Measurements from ENCODE around the gene EFR3B.

- TF ChIP-seq POLR2AphosphoS5 (IDR thresholded peaks at IDR 0.05; ENCODE audit: low read depth, low read length) (no peak), POLR2A (IDR thresholded peaks at IDR 0.05; ENCODE audit: low read depth, low read length) (no peak), POU2F2 (IDR thresholded peaks at IDR 0.05; ENCODE audit: low read depth, low read length) (no peak), TAF1 (IDR thresholded peaks at IDR 0.05; ENCODE audit: low read depth, low read length) (no peak)
Observed at GRCh38 chr2:25021791-25022362, 20.0 kb upstream of the EFR3B start.

Data from GM12891 (cell line).